ENCODE data around the gene C10orf105. TPM values are rescaled to one million over a fixed set of nuclear protein-coding genes. Genes with fewer than 3 reads are reported as not detected.
A peak's percentile ranks its signal among the peaks of the same experiment; 100 is the strongest.

The C10orf105 gene
- total and polyA plus RNA-seq, 4 experiments from 2014 or later, result 0.07 to 0.12 (median 0.09) TPM

- no peak overlapping the region for H3K4me3 ChIP-seq (ENCODE audit: low read length in 2 of 2)
- Mint-ChIP-seq H3K4me1 (peaks cover 63 to 100% (median 84%) of the 10 kb centered on the region in 4 donors), H3K27ac (peak overlapping the region; percentile 71 to 99 (median 88)), H3K9me3 (peaks cover 0 to 2% (median 0%) of the 10 kb centered on the region in 8 donors), H3K4me3 (peak overlapping the region in 5 of 8 donors; percentile 33 to 70 (median 61)), H3K36me3 (peaks cover 41 to 86% of the 10 kb centered on the region in 2 donors), H3K27me3 (no peaks in the 10 kb centered on the region)
- H3K27me3 ChIP-seq (ENCODE audit: insufficient read depth, low read length), result no peaks in the 10 kb centered on the region
- intact Hi-C loops (cut with micrococcal nuclease), result no loop called here
- H3K4me1 ChIP-seq (ENCODE audit: insufficient read depth, low read length), result peaks cover 94% of the 10 kb centered on the region
- ChIA-PET CTCF (ENCODE audit: partially characterized antibody) (interaction anchor here (0.8 to 16.3 kb wide), 12 partner anchors 10 to 70 kb away, joined by 3 to 379 read pairs (median 4); partner anchors contain the start of gene VSIR), POLR2A (ENCODE audit: partially characterized antibody) (interaction anchor here (0.7 to 18.5 kb wide), 5 partner anchors 10 to 55 kb away, joined by 3 to 1035 read pairs (median 13); partner anchors contain the start of gene VSIR)
- H3K36me3 ChIP-seq (ENCODE audit: insufficient read depth, low read length), result peaks cover 59% of the 10 kb centered on the region
- no peak for DNase-seq
- no peaks in the 10 kb centered on the region for H3K9me3 ChIP-seq (ENCODE audit: control insufficient read depth in 1 of 2, low read length in 2 of 2)
- peak overlapping the region; percentile 31 for H3K27ac ChIP-seq (ENCODE audit: low read depth, low read length)
Measured at GRCh38 chr10:71763352-71764127, 44.0 kb upstream of the C10orf105 start.

DNA sequence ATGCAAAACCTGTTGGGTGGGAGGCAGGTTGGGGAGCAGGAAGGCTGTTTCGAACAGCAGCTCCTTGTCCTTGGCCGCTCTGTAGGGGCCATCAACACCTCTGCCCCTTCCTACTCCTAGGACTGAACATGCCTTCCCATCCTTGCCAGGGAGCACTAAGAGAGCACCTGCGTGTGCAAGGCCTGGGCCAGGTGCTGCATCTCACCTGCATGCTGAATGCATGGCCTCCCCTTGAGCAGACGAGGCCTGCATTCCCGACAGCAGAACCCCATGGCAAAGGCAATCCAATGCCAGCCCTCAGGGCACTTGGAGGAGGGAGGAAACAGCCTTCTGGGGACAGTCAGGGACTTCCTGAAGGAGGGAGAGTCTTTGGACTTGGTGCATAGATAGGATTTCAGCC, 42.7 kb upstream of the C10orf105 start:
- Histone ChIP-seq H3K4me1 (ENCODE audit: insufficient read depth, low read length) (peaks cover 94% of the 10 kb centered on the region), H3K4me3 (ENCODE audit: low read length in 2 of 2) (no peak overlapping the region), H3K9me3 (ENCODE audit: control insufficient read depth in 1 of 2, low read length in 2 of 2) (no peaks in the 10 kb centered on the region), H3K27ac (ENCODE audit: low read depth, low read length) (peak overlapping the region; percentile 26), H3K36me3 (ENCODE audit: insufficient read depth, low read length) (peaks cover 69% of the 10 kb centered on the region), H3K27me3 (ENCODE audit: insufficient read depth, low read length) (no peaks in the 10 kb centered on the region)
- no peak for DNase-seq
- Mint-ChIP-seq H3K27me3 (no peaks in the 10 kb centered on the region), H3K4me3 (peak overlapping the region in 4 of 8 donors; percentile 14 to 79 (median 38)), H3K4me1 (peaks cover 67 to 100% (median 84%) of the 10 kb centered on the region in 4 donors), H3K36me3 (peaks cover 45 to 89% of the 10 kb centered on the region in 2 donors), H3K9me3 (peaks cover 0 to 2% (median 0%) of the 10 kb centered on the region in 8 donors), H3K27ac (peak overlapping the region in 6 of 7 donors; percentile 57 to 99 (median 82))
- POLR2A ChIA-PET (ENCODE audit: partially characterized antibody), result interaction anchor here (1.0 to 18.5 kb wide), 4 partner anchors 8 to 35 kb away, joined by 3 to 1035 read pairs (median 224); no protein-coding TSS in a partner anchor
- CTCF ChIA-PET (ENCODE audit: partially characterized antibody), result interaction anchor here (1.0 to 16.3 kb wide), 6 partner anchors 10 to 62 kb away, joined by 3 to 379 read pairs (median 7); partner anchors contain the start of gene VSIR
- intact Hi-C loops (cut with micrococcal nuclease), result no loop called here

DNA sequence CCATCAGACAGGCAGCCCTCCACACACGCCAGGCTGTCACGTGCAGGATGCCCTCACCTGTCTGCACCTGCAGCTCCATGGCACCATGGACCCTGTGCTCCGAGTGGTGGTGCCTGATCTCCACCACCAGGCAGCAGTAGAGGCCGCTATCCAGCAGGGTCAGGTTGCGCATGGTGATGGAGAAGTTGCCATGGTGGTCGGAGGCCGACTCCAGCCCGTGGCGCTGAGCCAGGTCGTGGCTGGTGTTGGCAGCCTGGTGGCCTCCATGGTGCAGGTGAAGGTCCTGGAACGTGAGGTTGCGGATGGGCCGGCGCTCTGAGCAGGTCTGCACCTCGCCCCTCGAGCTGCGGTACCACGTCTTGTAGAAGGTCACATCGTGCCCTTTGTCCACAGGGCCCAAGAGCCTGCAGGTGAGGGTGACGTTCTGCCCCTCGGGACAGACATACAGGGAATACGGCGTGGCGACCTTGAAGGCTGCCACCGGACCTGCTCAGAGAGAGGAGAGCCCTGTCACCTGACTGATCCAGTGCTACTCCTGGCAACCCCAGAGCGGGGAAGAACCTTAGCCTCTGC, 42.0 kb upstream of the C10orf105 start:
- Mint-ChIP-seq H3K36me3 (peaks cover 40 to 89% of the 10 kb centered on the region in 2 donors), H3K27ac (peak overlapping the region; percentile 22 to 99 (median 86)), H3K27me3 (no peaks in the 10 kb centered on the region), H3K4me3 (peak overlapping the region in 7 of 8 donors; percentile 18 to 81 (median 67)), H3K4me1 (peaks cover 67 to 100% (median 84%) of the 10 kb centered on the region in 4 donors), H3K9me3 (peaks cover 0 to 2% (median 0%) of the 10 kb centered on the region in 8 donors)
- no peaks in the 10 kb centered on the region for H3K9me3 ChIP-seq (ENCODE audit: control insufficient read depth in 1 of 2, low read length in 2 of 2)
- ChIA-PET CTCF (ENCODE audit: partially characterized antibody) (interaction anchor here (4.6 to 16.3 kb wide), 2 partner anchors 12 to 62 kb away, joined by 33 to 379 read pairs; partner anchors contain the start of gene VSIR), POLR2A (ENCODE audit: partially characterized antibody) (interaction anchor here (1.0 to 18.5 kb wide), 4 partner anchors 9 to 34 kb away, joined by 3 to 1035 read pairs (median 224); no protein-coding TSS in a partner anchor)
- H3K4me1 ChIP-seq (ENCODE audit: insufficient read depth, low read length), result peaks cover 94% of the 10 kb centered on the region
- DNase-seq, result peak in 1 of 5 donors; percentile 16
- H3K4me3 ChIP-seq (ENCODE audit: low read length in 2 of 2), result no peak overlapping the region
- H3K27ac ChIP-seq (ENCODE audit: low read depth, low read length), result peak overlapping the region; percentile 46
- H3K27me3 ChIP-seq (ENCODE audit: insufficient read depth, low read length), result no peaks in the 10 kb centered on the region
- intact Hi-C loops (cut with micrococcal nuclease), result no loop called here
- H3K36me3 ChIP-seq (ENCODE audit: insufficient read depth, low read length), result peaks cover 67% of the 10 kb centered on the region

- no peak overlapping the region for H3K4me3 ChIP-seq (ENCODE audit: low read length in 2 of 2)
- ChIA-PET POLR2A (ENCODE audit: partially characterized antibody) (interaction anchor here (1.0 to 18.5 kb wide), 3 partner anchors 9 to 34 kb away, joined by 3 to 1035 read pairs (median 444); no protein-coding TSS in a partner anchor), CTCF (ENCODE audit: partially characterized antibody) (interaction anchor here (4.6 to 16.3 kb wide), 2 partner anchors 12 to 61 kb away, joined by 33 to 379 read pairs; partner anchors contain the start of gene VSIR)
Measured at GRCh38 chr10:71761105-71761511, 41.5 kb upstream of the C10orf105 start.

GRCh38 chr10:71757399-71757922, 37.9 kb upstream of the C10orf105 start:
- H3K36me3 Mint-ChIP-seq, result peaks cover 45 to 84% of the 10 kb centered on the region in 2 donors
- no peaks in the 10 kb centered on the region for H3K27me3 ChIP-seq (ENCODE audit: insufficient read depth, low read length)
- peak overlapping the region; percentile 95 to 99 (median 96) for H3K27ac Mint-ChIP-seq
- intact Hi-C loops (cut with micrococcal nuclease), result loop anchor here (1.0 kb wide), 2 partner anchors 8 to 12 kb away; no protein-coding TSS in a partner anchor
- peak overlapping the region; percentile 53 for H3K27ac ChIP-seq (ENCODE audit: low read depth, low read length)
- H3K4me1 ChIP-seq (ENCODE audit: insufficient read depth, low read length), result peaks cover 94% of the 10 kb centered on the region
- ChIA-PET CTCF (ENCODE audit: partially characterized antibody) (interaction anchor here (0.6 to 5.7 kb wide), 16 partner anchors 9 to 148 kb away, joined by 3 to 109 read pairs (median 8); partner anchors contain the start of gene VSIR), POLR2A (ENCODE audit: partially characterized antibody) (interaction anchor here (1.1 to 26.4 kb wide), 4 partner anchors 13 to 59 kb away, joined by 3 to 1191 read pairs (median 600); partner anchors contain the start of genes C10orf105 and VSIR)
- no peak for DNase-seq
- no peaks in the 10 kb centered on the region for H3K27me3 Mint-ChIP-seq
- peaks cover 61% of the 10 kb centered on the region for H3K36me3 ChIP-seq (ENCODE audit: insufficient read depth, low read length)
- no peaks in the 10 kb centered on the region for H3K9me3 ChIP-seq (ENCODE audit: control insufficient read depth in 1 of 2, low read length in 2 of 2)
- peaks cover 0 to 2% (median 0%) of the 10 kb centered on the region in 8 donors for H3K9me3 Mint-ChIP-seq
- peak overlapping the region; percentile 54 to 87 (median 76) for H3K4me3 Mint-ChIP-seq
- peaks cover 64 to 100% (median 81%) of the 10 kb centered on the region in 4 donors for H3K4me1 Mint-ChIP-seq
- peak overlapping the region in 1 of 2 donors; percentile 35 for H3K4me3 ChIP-seq (ENCODE audit: low read length in 2 of 2)

More at GRCh38 chr10:71761105-71761511, 41.5 kb upstream of the C10orf105 start:
- H3K36me3 Mint-ChIP-seq, result peaks cover 38 to 89% of the 10 kb centered on the region in 2 donors
- peaks cover 69 to 100% (median 85%) of the 10 kb centered on the region in 4 donors for H3K4me1 Mint-ChIP-seq
- peak overlapping the region in 7 of 8 donors; percentile 18 to 81 (median 67) for H3K4me3 Mint-ChIP-seq
- Histone ChIP-seq H3K27me3 (ENCODE audit: insufficient read depth, low read length) (no peaks in the 10 kb centered on the region), H3K27ac (ENCODE audit: low read depth, low read length) (peak overlapping the region; percentile 46), H3K9me3 (ENCODE audit: control insufficient read depth in 1 of 2, low read length in 2 of 2) (no peaks in the 10 kb centered on the region), H3K4me1 (ENCODE audit: insufficient read depth, low read length) (peaks cover 94% of the 10 kb centered on the region), H3K36me3 (ENCODE audit: insufficient read depth, low read length) (peaks cover 61% of the 10 kb centered on the region)
- intact Hi-C loops (cut with micrococcal nuclease), result no loop called here
- peaks cover 0 to 2% (median 0%) of the 10 kb centered on the region in 8 donors for H3K9me3 Mint-ChIP-seq
- no peaks in the 10 kb centered on the region for H3K27me3 Mint-ChIP-seq
- peak overlapping the region in 6 of 7 donors; percentile 77 to 99 (median 87) for H3K27ac Mint-ChIP-seq
- DNase-seq, result peak in 1 of 5 donors; percentile 72
